Activated CD4-positive, alpha-beta memory T cell treated with anti-CD3 and anti-CD28 coated beads for 36 hours (primary cell): ENCODE results near the gene RCN1. TPM values are rescaled to one million over a fixed set of nuclear protein-coding genes. Genes with fewer than 3 reads are reported as not detected.
"Not testable (repeated sequence)": the region's sequence is repeated elsewhere in the genome, so short reads cannot be mapped to it uniquely, and the experiment has no call there.

Experiments used
- CTCF ChIA-PET: fragments of 350-600 bp; sonication (Branson Sonifier 250); formaldehyde crosslinking; loops from one replicate; lab custom pipeline; 2021; ENCODE audit warnings: antibody characterized with exemption, inconsistent platforms; lab: Charles Lee
- POLR2A ChIA-PET: fragments of 350-600 bp; sonication (Branson Sonifier 250); formaldehyde crosslinking; loops from one replicate; lab custom pipeline; 2021; ENCODE audit warnings: antibody characterized with exemption; lab: Charles Lee
- DNase-seq: peaks from one replicate; pipeline ENCODE4 v3.0.0-alpha.2; 2020
- H3K27ac Mint-ChIP-seq: one replicate; pipeline ENCODE4 v1.8.0; 2021; ENCODE audit warnings: mixed read lengths
- H3K27me3 Mint-ChIP-seq: one replicate; pipeline ENCODE4 v1.8.0; 2021; ENCODE audit warnings: mixed read lengths
- H3K36me3 Mint-ChIP-seq: one replicate; pipeline ENCODE4 v1.8.0; 2021; ENCODE audit warnings: mixed read lengths
- H3K4me1 Mint-ChIP-seq: one replicate; pipeline ENCODE4 v1.8.0; 2021; ENCODE audit warnings: low read depth, mixed read lengths
- H3K4me3 Mint-ChIP-seq: one replicate; pipeline ENCODE4 v1.8.0; 2021; ENCODE audit warnings: mild to moderate bottlenecking, mixed read lengths
- H3K9me3 Mint-ChIP-seq: one replicate; pipeline ENCODE4 v1.8.0; 2021; ENCODE audit warnings: mixed read lengths
- intact Hi-C: fragments of 100-400 bp; cut with micrococcal nuclease; formaldehyde crosslinking; loops from one replicate; pipeline ENCODE4 v1.15.1; 2023
- total RNA-seq, 2 experiments: library from RNA; stranded (reverse); gene quantifications; one replicate each; pipeline ENCODE4 v1.2.3, GENCODE V29; 2021

RCN1 gene
- total RNA-seq, 2 experiments from 2014 or later, result 25.4 to 27.0 TPM

GRCh38 chr11:32118025-32118974 lies 27.4 kb downstream of the RCN1 start:
- no peak for DNase-seq
- CTCF ChIA-PET, result interaction anchor here (1.0 kb wide), 1 partner anchor 66 kb away, joined by 3 read pairs; no protein-coding TSS in a partner anchor
- intact Hi-C loops, result no loop called here

DNA sequence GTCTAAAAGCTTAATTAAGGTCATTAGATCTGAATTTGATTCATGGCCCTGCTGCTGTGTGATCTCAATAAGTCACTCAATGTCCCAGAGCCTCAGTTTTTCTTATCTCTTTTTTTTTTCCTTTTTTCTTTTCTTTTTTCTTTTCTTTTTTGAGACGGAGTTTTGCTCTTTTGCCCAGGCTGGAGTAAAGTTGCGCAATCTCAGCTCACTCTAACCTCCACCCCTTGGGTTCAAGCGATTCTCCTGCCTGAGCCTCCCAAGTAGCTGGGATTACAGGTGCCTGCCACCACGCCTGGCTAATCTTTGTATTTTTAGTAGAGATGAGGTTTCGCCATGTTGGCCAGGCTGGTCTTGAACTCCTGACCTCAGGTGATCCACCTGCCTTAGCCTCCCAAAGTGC lies 28.3 kb downstream of the RCN1 start:
- H3K27ac Mint-ChIP-seq, H3K4me3 Mint-ChIP-seq, H3K36me3 Mint-ChIP-seq, POLR2A ChIA-PET, H3K4me1 Mint-ChIP-seq, DNase-seq, CTCF ChIA-PET, H3K9me3 Mint-ChIP-seq, intact Hi-C loops: not testable (repeated sequence)
- peaks cover 19% of the 10 kb centered on the region for H3K27me3 Mint-ChIP-seq

More at GRCh38 chr11:32118025-32118974, 27.4 kb downstream of the RCN1 start:
- H3K4me1 Mint-ChIP-seq, result no peaks in the 10 kb centered on the region
- H3K9me3 Mint-ChIP-seq, result no peaks in the 10 kb centered on the region
- H3K4me3 Mint-ChIP-seq, result no peak overlapping the region
- peaks cover 21% of the 10 kb centered on the region for H3K27me3 Mint-ChIP-seq
- H3K36me3 Mint-ChIP-seq, result no peaks in the 10 kb centered on the region
- H3K27ac Mint-ChIP-seq, result no peak overlapping the region
- POLR2A ChIA-PET, result no interaction called here

- H3K27me3 Mint-ChIP-seq, result peaks cover 26% of the 10 kb centered on the region
- H3K4me3 Mint-ChIP-seq, result no peak overlapping the region
- H3K27ac Mint-ChIP-seq, result no peak overlapping the region
- no peaks in the 10 kb centered on the region for H3K36me3 Mint-ChIP-seq
- no peak for DNase-seq
- intact Hi-C loops, result no loop called here
- no peaks in the 10 kb centered on the region for H3K4me1 Mint-ChIP-seq
- ChIA-PET POLR2A (no interaction called here), CTCF (no interaction called here)
- no peaks in the 10 kb centered on the region for H3K9me3 Mint-ChIP-seq
Measured at GRCh38 chr11:32121012-32121411, 30.1 kb downstream of the RCN1 start.

GRCh38 chr11:32122200-32122599 lies 31.3 kb downstream of the RCN1 start:
- POLR2A ChIA-PET, result no interaction called here
- DNase-seq, result no peak
- CTCF ChIA-PET, result no interaction called here
- peaks cover 32% of the 10 kb centered on the region for H3K27me3 Mint-ChIP-seq
- intact Hi-C loops, result no loop called here
- no peak overlapping the region for H3K4me3 Mint-ChIP-seq
- H3K4me1 Mint-ChIP-seq, result no peaks in the 10 kb centered on the region
- H3K27ac Mint-ChIP-seq, result no peak overlapping the region
- no peaks in the 10 kb centered on the region for H3K9me3 Mint-ChIP-seq
- no peaks in the 10 kb centered on the region for H3K36me3 Mint-ChIP-seq

- H3K36me3 Mint-ChIP-seq, result no peaks in the 10 kb centered on the region
- H3K9me3 Mint-ChIP-seq, result peaks cover 4% of the 10 kb centered on the region
- ChIA-PET POLR2A (no interaction called here), CTCF (no interaction called here)
- no peaks in the 10 kb centered on the region for H3K4me1 Mint-ChIP-seq
- no peak overlapping the region for H3K27ac Mint-ChIP-seq
- H3K27me3 Mint-ChIP-seq, result peaks cover 24% of the 10 kb centered on the region
- H3K4me3 Mint-ChIP-seq, result no peak overlapping the region
- intact Hi-C loops, result no loop called here
- no peak for DNase-seq
Measured at GRCh38 chr11:32131321-32131720, 40.4 kb downstream of the RCN1 start.

DNA sequence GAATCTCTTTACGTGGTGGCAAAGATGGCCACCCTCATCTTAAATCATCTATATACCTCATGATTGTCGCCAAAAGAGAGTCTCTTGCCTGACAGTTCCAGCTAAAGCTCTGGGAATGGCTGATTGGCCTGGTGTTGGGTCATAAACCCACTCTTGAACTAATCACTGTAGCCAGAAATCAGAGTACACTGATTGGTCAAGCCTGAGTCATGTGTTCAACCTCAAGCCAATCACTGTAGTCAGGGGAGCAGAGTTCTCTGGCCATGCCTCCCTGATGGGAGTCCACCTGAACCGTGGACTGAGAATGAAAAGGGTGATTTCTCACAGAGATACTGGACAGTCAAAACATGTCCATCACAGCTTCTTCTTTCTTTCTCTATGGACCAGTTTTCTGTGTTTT lies 45.8 kb downstream of the RCN1 start:
- Mint-ChIP-seq H3K9me3 (no peaks in the 10 kb centered on the region), H3K36me3 (no peaks in the 10 kb centered on the region)
- CTCF ChIA-PET, result no interaction called here

GRCh38 chr11:32137263-32137662 lies 46.4 kb downstream of the RCN1 start:
- POLR2A ChIA-PET, result no interaction called here
- CTCF ChIA-PET, result no interaction called here

More for the DNA sequence above, 45.8 kb downstream of the RCN1 start:
- no peak for DNase-seq
- Mint-ChIP-seq H3K27ac (no peak overlapping the region), H3K4me1 (no peaks in the 10 kb centered on the region), H3K4me3 (no peak overlapping the region), H3K27me3 (peaks cover 3% of the 10 kb centered on the region)
- intact Hi-C loops, result no loop called here
- POLR2A ChIA-PET, result no interaction called here

GRCh38 chr11:32137869-32138268 lies 47.0 kb downstream of the RCN1 start:
- peaks cover 3% of the 10 kb centered on the region for H3K27me3 Mint-ChIP-seq
- intact Hi-C loops, result no loop called here
- no peaks in the 10 kb centered on the region for H3K36me3 Mint-ChIP-seq
- POLR2A ChIA-PET, result no interaction called here
- H3K27ac Mint-ChIP-seq, result no peak overlapping the region
- H3K4me3 Mint-ChIP-seq, result no peak overlapping the region
- CTCF ChIA-PET, result no interaction called here
- no peaks in the 10 kb centered on the region for H3K9me3 Mint-ChIP-seq
- H3K4me1 Mint-ChIP-seq, result no peaks in the 10 kb centered on the region
- no peak for DNase-seq

More at GRCh38 chr11:32137263-32137662, 46.4 kb downstream of the RCN1 start:
- Mint-ChIP-seq H3K36me3 (no peaks in the 10 kb centered on the region), H3K4me1 (no peaks in the 10 kb centered on the region), H3K27ac (no peak overlapping the region), H3K4me3 (no peak overlapping the region), H3K9me3 (no peaks in the 10 kb centered on the region), H3K27me3 (peaks cover 3% of the 10 kb centered on the region)
- no peak for DNase-seq
- intact Hi-C loops, result no loop called here

GRCh38 chr11:32138902-32139301 lies 48.0 kb downstream of the RCN1 start:
- CTCF ChIA-PET, result interaction anchor here (0.6 kb wide), 1 partner anchor 39 kb away, joined by 3 read pairs; no protein-coding TSS in a partner anchor
- intact Hi-C loops, result no loop called here
- POLR2A ChIA-PET, result interaction anchor here (0.7 kb wide), 1 partner anchor 48 kb away, joined by 3 read pairs; the partner anchor contains the start of gene RCN1
- no peaks in the 10 kb centered on the region for H3K9me3 Mint-ChIP-seq
- H3K4me1 Mint-ChIP-seq, result no peaks in the 10 kb centered on the region
- no peaks in the 10 kb centered on the region for H3K36me3 Mint-ChIP-seq
- no peak for DNase-seq
- no peak overlapping the region for H3K4me3 Mint-ChIP-seq
- peaks cover 4% of the 10 kb centered on the region for H3K27me3 Mint-ChIP-seq
- H3K27ac Mint-ChIP-seq, result no peak overlapping the region

GRCh38 chr11:32139896-32140520 lies 49.1 kb downstream of the RCN1 start:
- H3K36me3 Mint-ChIP-seq, result no peaks in the 10 kb centered on the region
- H3K4me1 Mint-ChIP-seq, result no peaks in the 10 kb centered on the region
- intact Hi-C loops, result no loop called here
- H3K27ac Mint-ChIP-seq, result no peak overlapping the region
- peaks cover 10% of the 10 kb centered on the region for H3K27me3 Mint-ChIP-seq
- DNase-seq, result no peak
- ChIA-PET POLR2A (no interaction called here), CTCF (interaction anchor here (0.6 to 1.3 kb wide), 2 partner anchors 35 to 38 kb away, joined by 3 read pairs; no protein-coding TSS in a partner anchor)
- H3K9me3 Mint-ChIP-seq, result no peaks in the 10 kb centered on the region
- no peak overlapping the region for H3K4me3 Mint-ChIP-seq

DNA sequence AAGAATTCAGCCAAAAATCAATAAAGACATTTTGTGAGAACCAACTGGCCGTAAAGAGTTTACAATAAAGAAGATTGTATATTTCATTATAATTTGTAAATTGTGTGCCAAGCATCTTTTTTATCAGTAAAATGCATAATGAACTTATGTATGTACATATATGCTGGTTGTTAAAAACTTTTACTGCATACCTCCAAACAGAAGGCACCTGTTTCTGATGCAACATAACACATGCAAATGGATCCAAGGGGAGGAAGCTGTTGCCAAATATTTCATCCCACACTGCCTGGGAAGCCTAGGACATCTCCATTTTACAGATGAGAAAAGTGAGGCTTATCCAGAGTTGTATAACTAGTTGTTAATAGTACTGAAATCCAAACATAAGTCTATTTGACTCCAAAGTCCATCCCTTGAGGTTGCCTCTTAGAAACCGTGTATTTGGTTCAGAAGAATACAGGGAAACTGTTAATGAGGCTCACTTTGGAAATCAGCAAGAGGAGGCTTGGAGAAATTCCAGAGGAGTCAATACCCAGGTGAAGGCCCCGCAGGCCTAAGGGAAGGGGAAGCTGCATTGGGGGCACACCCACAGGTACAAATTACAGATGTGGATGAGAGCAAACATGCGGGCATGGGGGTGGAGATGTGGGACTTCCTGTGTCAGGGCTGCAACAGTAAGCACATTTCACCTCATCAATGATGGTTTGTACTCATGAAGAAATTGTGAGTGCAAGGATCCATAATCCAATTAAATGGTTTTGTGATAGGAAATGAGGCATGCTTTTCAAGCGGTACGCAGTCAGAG lies 51.1 kb downstream of the RCN1 start:
- ChIA-PET POLR2A (no interaction called here), CTCF (no interaction called here)
- Mint-ChIP-seq H3K27ac (no peak overlapping the region), H3K27me3 (peaks cover 7% of the 10 kb centered on the region), H3K9me3 (no peaks in the 10 kb centered on the region), H3K36me3 (no peaks in the 10 kb centered on the region), H3K4me3 (no peak overlapping the region), H3K4me1 (no peaks in the 10 kb centered on the region)
- intact Hi-C loops, result no loop called here
- no peak for DNase-seq

GRCh38 chr11:32143378-32143777 lies 52.5 kb downstream of the RCN1 start:
- H3K4me1 Mint-ChIP-seq, result no peaks in the 10 kb centered on the region
- H3K9me3 Mint-ChIP-seq, result no peaks in the 10 kb centered on the region
- no peak overlapping the region for H3K27ac Mint-ChIP-seq
- no peaks in the 10 kb centered on the region for H3K36me3 Mint-ChIP-seq
- intact Hi-C loops, result no loop called here
- ChIA-PET POLR2A (no interaction called here), CTCF (no interaction called here)
- no peak for DNase-seq
- H3K27me3 Mint-ChIP-seq, result peaks cover 7% of the 10 kb centered on the region
- no peak overlapping the region for H3K4me3 Mint-ChIP-seq
